ENCODE measurements around the gene RNASE13.

RNASE13 gene

DNA sequence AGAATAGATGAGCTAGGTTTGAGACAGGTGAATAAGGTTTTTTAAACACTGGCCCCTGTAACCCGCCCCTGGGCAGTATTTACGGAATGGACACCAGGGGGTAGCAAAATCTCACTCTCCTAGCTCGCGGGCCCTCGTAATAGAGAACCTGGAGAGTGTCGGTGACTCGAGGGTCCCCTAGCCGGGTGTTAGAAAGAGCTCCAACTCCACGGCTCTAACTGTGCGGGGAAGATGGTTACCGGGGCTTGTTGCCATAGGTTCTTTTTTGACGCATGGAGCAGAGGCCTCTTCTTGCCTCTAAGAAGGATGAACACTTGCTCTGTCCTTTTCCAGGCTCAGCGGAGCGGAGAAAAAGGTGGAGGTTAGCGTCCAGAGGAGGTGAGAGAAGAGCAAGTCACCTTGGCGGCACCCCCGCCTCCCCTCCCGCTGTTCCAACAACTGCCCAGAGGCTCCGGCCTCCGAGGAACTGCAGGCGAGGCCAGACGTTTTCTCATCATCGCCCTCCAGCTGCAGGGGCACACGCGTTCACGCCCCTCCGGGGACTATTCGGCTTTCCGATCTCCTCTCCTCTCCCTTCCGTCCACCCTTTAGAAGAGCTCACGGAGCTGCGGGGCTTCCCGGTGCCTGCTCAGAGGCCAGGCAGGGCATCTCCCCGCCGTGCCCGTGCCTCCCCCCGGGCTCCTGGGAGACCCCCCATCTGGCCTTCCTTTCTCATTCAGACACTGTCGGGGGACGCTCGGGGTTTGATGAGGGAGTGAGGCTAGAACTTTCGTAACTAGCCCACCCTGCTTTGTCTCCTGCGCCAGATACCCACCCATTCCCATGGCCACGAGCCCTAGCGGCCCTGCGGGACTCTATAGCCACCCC is 34.1 kb upstream of the RNASE13 start:
- TF ChIP-seq TAF1 (IDR thresholded peaks at IDR 0.05; ENCODE audit: low read depth, low read length) (no peak), SPI1 (IDR thresholded peaks at IDR 0.05; ENCODE audit: low read depth, low read length) (no peak), PAX5 (IDR thresholded peaks at IDR 0.05; ENCODE audit: insufficient read depth, low read length, severe bottlenecking) (no peak), POLR2A (IDR thresholded peaks at IDR 0.05; ENCODE audit: low read depth, low read length) (no peak), POU2F2 (IDR thresholded peaks at IDR 0.05; ENCODE audit: low read depth, low read length) (no peak), POLR2AphosphoS5 (IDR thresholded peaks at IDR 0.05; ENCODE audit: low read depth, low read length) (no peak)
- DNase-seq (ENCODE audit: insufficient read length, low spot score): no peak
- FAIRE-seq: no peak

DNA sequence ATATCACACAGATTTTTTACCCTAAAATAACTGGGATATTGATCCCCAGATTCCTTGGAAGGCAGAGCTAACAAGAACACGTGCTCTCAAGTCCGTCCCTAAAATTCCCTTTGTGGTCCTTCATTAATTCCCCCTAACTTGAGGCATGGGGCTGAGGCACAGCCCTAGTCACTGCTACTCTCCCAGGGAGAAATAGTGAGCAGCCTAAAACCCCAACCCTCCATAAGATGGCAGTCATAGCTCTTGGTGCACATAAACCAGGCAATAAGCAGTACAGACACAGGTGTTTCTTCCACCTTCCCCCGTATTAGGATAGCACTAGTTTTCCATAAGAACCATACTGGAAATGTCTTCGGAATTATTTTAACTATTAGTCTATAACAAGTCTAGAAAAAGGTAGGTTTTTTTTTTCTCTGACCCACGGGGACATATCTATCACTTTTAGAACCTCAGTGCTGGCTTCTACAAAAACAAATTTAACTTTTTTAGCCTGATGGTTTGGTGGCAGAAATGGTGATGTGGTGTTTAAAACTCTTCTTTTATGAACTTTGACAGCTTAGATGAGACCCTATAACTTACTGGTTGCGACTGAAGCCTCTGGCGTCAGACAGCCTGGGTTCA is 32.4 kb upstream of the RNASE13 start:
- DNase-seq (ENCODE audit: insufficient read length, low spot score) (no peak), FAIRE-seq (no peak)
- TF ChIP-seq POLR2AphosphoS5 (IDR thresholded peaks at IDR 0.05; ENCODE audit: low read depth, low read length): no peak
- no peak for TF ChIP-seq SPI1 (IDR thresholded peaks at IDR 0.05; ENCODE audit: low read depth, low read length)
- no peak for TF ChIP-seq TAF1 (IDR thresholded peaks at IDR 0.05; ENCODE audit: low read depth, low read length)
- no peak for TF ChIP-seq POLR2A (IDR thresholded peaks at IDR 0.05; ENCODE audit: low read depth, low read length)
- TF ChIP-seq PAX5 (IDR thresholded peaks at IDR 0.05; ENCODE audit: insufficient read depth, low read length, severe bottlenecking): no peak
- no peak for TF ChIP-seq POU2F2 (IDR thresholded peaks at IDR 0.05; ENCODE audit: low read depth, low read length)

DNA sequence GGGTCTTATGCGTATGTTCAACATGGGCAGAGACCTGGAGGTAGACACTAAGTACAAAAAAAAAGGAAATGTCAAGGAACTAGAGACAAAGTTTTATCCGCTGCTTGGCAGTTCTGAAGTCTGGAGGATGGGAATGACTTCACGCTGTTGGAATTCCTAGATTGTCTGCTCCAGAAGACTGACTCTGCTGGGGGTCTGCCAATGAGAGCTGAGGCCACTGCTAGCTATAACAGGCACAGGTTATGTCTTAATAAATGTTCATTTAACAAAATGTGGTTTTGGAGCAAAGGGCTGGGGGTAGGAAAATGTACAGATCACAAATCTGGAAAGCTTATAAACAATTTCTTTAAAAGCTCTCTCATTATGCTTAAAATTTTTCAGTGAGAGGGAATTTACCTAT is 28.9 kb upstream of the RNASE13 start:
- no peak for DNase-seq (ENCODE audit: insufficient read length, low spot score)
- FAIRE-seq: no peak
- TF ChIP-seq PAX5 (IDR thresholded peaks at IDR 0.05; ENCODE audit: insufficient read depth, low read length, severe bottlenecking): no peak
- TF ChIP-seq POLR2A (IDR thresholded peaks at IDR 0.05; ENCODE audit: low read depth, low read length): no peak
- no peak for TF ChIP-seq POU2F2 (IDR thresholded peaks at IDR 0.05; ENCODE audit: low read depth, low read length)
- TF ChIP-seq POLR2AphosphoS5 (IDR thresholded peaks at IDR 0.05; ENCODE audit: low read depth, low read length): no peak
- TF ChIP-seq TAF1 (IDR thresholded peaks at IDR 0.05; ENCODE audit: low read depth, low read length): no peak
- no peak for TF ChIP-seq SPI1 (IDR thresholded peaks at IDR 0.05; ENCODE audit: low read depth, low read length)

DNA sequence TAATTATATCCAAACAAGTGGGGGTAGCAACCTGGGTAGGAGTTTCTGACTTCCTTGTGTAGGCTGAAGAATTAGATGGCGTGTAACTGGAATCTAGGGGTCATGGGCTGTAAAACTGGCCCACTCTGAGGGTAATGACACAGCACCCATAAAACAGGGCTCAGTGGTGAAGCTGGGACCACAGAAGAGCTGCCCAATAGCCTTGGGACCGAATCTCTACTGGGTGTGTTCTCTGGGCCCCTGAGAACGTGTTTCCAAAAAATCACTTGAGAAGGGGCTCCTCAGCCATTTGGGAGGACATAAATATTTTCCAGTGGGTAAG is 26.7 kb upstream of the RNASE13 start:
- TF ChIP-seq POU2F2 (IDR thresholded peaks at IDR 0.05; ENCODE audit: low read depth, low read length) (no peak), PAX5 (IDR thresholded peaks at IDR 0.05; ENCODE audit: insufficient read depth, low read length, severe bottlenecking) (no peak), SPI1 (IDR thresholded peaks at IDR 0.05; ENCODE audit: low read depth, low read length) (no peak)

DNA sequence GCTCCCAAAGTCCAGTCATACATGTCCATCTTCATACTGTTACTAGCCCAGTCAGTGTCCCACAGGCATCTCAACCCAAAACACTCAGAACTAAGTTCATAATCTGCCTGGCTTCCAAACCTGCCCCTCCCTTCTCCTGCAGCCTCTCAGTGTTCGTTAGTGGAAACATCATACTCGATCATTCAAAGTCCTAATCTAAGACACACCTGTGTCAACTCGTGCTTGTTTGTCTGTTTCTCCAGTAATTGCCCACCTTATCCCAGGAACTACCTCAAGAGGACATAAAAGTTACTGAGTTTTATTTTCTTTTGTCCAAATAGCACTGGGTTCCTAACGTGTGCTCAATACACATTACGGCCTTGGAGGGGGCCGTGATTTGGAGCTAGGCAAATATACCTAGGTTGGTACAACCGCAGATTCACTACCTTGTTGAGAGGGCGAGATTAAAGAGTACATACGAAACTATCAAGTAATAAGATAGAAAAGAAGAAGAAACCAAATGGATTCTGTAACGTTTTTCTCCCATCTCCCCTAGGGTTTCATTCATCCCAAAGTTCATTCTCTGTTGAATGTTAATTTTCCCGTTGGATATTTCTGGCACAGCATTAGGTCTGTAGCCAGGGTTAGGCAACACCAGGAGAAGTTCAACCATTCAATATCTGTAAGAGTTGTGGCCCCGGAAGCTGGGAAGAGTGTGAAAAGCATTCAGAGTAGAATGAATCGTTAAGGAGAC is 26.2 kb upstream of the RNASE13 start:
- no peak for DNase-seq (ENCODE audit: insufficient read length, low spot score)
- no peak for TF ChIP-seq POU2F2 (IDR thresholded peaks at IDR 0.05; ENCODE audit: low read depth, low read length)
- no peak for TF ChIP-seq PAX5 (IDR thresholded peaks at IDR 0.05; ENCODE audit: insufficient read depth, low read length, severe bottlenecking)
- no peak for TF ChIP-seq TAF1 (IDR thresholded peaks at IDR 0.05; ENCODE audit: low read depth, low read length)
- TF ChIP-seq POLR2AphosphoS5 (IDR thresholded peaks at IDR 0.05; ENCODE audit: low read depth, low read length): no peak
- no peak for TF ChIP-seq SPI1 (IDR thresholded peaks at IDR 0.05; ENCODE audit: low read depth, low read length)
- no peak for TF ChIP-seq POLR2A (IDR thresholded peaks at IDR 0.05; ENCODE audit: low read depth, low read length)

More for the DNA sequence above, 26.7 kb upstream of the RNASE13 start:
- DNase-seq (ENCODE audit: insufficient read length, low spot score) (no peak), FAIRE-seq (no peak)

DNA sequence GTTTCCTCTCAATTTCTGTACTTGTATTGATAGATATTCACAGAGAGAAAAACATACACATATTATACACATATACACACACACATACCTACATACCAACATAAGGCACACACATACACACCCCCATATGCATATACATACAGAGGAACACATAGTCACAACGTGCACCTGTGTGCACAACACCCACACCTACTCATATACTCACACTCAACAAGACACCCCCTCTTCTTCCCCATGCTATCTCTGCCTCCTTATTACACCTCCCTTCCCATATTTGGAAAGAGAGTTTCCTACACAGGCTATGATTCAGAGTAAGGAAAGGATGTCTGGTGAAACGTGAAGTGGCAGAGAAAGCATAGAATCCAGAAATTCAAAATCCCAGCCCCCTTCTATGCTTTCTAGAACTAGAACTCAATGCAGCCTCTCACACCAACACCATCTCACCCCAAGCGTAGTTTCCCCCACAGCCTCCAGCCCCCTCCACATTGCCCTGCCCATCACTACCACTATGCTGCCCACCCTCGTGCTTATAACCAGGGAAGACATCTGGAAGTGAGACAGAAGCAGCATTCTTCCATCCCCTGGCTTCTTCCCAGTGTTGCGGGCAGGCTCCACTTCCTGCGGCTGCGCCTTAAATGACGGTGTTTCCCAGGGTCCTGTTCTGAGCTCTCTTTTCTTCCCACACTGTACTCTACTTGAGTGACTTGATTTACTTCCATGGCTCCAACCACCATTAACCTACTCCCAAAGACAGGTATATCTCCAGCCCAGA is 25.4 kb upstream of the RNASE13 start:
- TF ChIP-seq POLR2AphosphoS5 (IDR thresholded peaks at IDR 0.05; ENCODE audit: low read depth, low read length): no peak
- DNase-seq (ENCODE audit: insufficient read length, low spot score) (no peak), FAIRE-seq (no peak)

More for the DNA sequence above, 26.2 kb upstream of the RNASE13 start:
- FAIRE-seq: no peak

DNA sequence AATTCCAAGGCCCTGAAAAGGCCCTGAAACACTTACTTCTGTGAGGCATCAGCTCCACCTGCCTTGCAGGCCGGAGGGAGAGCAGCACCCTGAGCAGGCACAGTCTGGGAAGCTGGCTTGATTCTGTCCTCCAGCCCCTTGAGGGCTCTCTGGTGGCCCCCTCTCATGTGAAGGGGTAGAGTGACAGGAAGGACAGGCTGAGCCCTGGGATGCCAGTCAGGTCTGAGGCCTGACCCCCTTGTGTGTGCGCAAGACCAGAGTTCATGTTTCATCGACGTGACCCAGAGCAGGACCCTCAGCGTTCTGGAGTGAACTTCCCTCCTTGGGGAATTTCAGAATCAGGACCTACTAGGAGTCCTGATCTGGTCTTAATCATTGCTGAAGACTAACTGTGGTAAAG is 24.3 kb upstream of the RNASE13 start:
- no peak for TF ChIP-seq POLR2A (IDR thresholded peaks at IDR 0.05; ENCODE audit: low read depth, low read length)
- no peak for TF ChIP-seq SPI1 (IDR thresholded peaks at IDR 0.05; ENCODE audit: low read depth, low read length)
- TF ChIP-seq POLR2AphosphoS5 (IDR thresholded peaks at IDR 0.05; ENCODE audit: low read depth, low read length): no peak
- TF ChIP-seq PAX5 (IDR thresholded peaks at IDR 0.05; ENCODE audit: insufficient read depth, low read length, severe bottlenecking): no peak
- TF ChIP-seq POU2F2 (IDR thresholded peaks at IDR 0.05; ENCODE audit: low read depth, low read length): no peak
- TF ChIP-seq TAF1 (IDR thresholded peaks at IDR 0.05; ENCODE audit: low read depth, low read length): no peak
- FAIRE-seq (no peak), DNase-seq (ENCODE audit: insufficient read length, low spot score) (no peak)

DNA sequence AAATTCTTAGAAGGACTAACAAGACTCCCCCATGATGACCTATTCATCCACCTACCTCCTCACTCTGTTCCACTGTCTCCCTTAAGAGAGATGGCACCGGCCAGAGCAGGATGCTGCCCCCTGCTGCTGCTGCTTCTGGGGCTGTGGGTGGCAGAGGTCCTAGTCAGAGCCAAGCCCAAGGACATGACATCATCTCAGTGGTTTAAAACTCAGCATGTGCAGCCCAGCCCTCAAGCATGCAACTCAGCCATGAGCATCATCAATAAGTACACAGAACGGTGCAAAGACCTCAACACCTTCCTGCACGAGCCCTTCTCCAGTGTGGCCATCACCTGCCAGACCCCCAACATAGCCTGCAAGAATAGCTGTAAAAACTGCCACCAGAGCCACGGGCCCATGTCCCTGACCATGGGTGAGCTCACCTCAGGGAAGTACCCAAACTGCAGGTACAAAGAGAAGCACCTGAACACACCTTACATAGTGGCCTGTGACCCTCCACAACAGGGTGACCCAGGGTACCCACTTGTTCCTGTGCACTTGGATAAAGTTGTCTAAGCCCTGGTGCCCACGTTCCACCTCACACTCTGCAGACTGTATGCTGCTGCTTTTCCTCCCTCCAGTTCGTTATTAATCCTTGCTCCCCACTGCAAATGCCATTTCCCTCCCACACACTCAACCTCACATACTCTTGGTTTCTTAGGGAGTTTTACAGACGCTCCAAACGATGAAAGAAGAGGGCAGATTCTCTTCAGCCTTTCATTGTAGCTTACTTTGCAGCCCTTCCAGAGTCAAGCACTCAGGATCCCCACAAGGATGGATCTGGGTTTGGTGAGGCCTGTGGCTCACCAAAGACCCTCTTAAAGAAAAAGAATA is 23.4 kb upstream of the RNASE13 start, which contains the start of gene RNASE8:
RNASE8 (plus strand) TSS at position 20 of the 873 bp plus-strand sequence; CDS start at position 91, 71 bp downstream.
- DNase-seq (ENCODE audit: insufficient read length, low spot score): no peak
- no peak for TF ChIP-seq TAF1 (IDR thresholded peaks at IDR 0.05; ENCODE audit: low read depth, low read length)
- no peak for TF ChIP-seq POU2F2 (IDR thresholded peaks at IDR 0.05; ENCODE audit: low read depth, low read length)
- TF ChIP-seq SPI1 (IDR thresholded peaks at IDR 0.05; ENCODE audit: low read depth, low read length): no peak
- no peak for TF ChIP-seq POLR2AphosphoS5 (IDR thresholded peaks at IDR 0.05; ENCODE audit: low read depth, low read length)
- TF ChIP-seq POLR2A (IDR thresholded peaks at IDR 0.05; ENCODE audit: low read depth, low read length): no peak
- TF ChIP-seq PAX5 (IDR thresholded peaks at IDR 0.05; ENCODE audit: insufficient read depth, low read length, severe bottlenecking): no peak
- FAIRE-seq: no peak
